Middle frontal gyrus (tissue), 1 donor: ENCODE data around the gene LANCL3.

Source experiments
- DNase-seq: peaks from one replicate; pipeline ENCODE4 v3.0.0-alpha.2; 2015; ENCODE audit warnings: low spot score; ENCODE audit errors: extremely low spot score

Gene LANCL3

DNA sequence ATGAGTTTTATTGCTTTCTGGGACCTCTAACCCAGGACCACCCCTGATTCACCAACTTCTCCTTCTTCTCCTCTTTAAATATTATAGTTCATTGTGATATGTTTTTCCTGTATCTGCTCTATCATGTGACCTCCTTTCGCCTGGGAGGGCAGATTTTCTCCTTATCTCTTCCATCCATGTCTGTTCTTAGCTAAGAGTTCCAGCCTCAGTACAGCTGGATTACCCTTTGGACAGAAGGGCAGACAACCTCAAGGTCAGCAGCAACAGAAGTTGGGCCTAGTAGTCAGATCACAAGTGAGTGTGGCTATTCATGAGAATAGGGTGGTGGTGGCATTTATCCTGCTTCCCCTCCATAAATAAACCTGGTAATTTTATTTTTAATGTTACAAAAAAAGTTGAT lies 108.4 kb downstream of the LANCL3 start:
- DNase-seq = no peak

GRCh38 chrX:37684426-37684825 lies 113.0 kb downstream of the LANCL3 start:
- DNase-seq = no peak

GRCh38 chrX:37684973-37685372 lies 113.5 kb downstream of the LANCL3 start:
- no peak for DNase-seq

GRCh38 chrX:37685381-37686359 lies 114.2 kb downstream of the LANCL3 start, which contains the start of gene XK:
Gene XK (plus strand): TSS chrX:37685791. CDS start chrX:37685962, 171 bp downstream.
- DNase-seq = no peak

DNA sequence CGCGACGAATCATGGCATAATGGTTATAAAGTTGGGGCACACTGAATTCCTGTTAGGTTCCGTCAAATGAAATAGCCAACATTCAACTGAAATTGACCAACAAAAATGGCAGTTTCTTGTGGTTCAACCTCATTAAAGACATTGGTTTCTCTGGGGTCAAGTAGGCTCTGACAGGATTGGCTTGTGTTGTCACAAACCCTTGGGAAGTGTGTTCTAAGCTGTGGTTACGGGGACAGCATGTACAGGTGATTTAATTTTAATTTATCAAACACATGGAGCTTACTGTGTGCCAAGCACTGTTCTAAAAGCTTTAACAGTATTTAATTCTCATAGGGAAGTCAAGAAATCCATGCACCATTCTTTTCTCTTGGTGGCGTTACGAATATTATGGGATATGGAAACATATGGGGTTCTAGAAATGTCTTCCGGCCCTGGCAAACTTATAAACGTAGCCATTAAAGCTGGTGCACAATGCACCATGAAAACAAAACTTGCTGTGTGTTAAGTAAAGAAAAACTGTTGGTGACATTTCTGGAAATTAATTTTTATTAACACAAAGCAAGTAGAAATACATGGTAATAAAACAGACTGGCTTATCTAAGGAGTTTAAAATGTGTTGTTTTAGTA lies 115.0 kb downstream of the LANCL3 start:
- no peak for DNase-seq

DNA sequence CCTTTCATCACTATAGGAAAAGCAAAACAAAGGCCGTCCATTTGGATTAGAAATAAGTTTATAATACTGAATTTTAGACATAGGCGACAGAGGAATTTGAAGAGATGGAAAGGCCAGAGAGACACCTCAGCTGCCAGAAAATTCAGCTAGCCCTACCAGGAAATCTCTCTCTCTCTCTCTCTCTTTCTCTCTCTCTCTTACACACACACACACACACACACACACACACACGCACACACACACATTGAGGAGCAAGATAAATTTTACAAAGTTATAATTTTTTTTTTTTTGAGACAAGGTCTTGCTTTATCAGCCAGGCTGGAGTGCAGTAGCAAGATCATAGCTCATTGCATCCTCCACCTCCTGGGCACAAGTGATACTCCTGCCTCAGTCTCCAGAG lies 115.5 kb downstream of the LANCL3 start:
- no peak for DNase-seq

DNA sequence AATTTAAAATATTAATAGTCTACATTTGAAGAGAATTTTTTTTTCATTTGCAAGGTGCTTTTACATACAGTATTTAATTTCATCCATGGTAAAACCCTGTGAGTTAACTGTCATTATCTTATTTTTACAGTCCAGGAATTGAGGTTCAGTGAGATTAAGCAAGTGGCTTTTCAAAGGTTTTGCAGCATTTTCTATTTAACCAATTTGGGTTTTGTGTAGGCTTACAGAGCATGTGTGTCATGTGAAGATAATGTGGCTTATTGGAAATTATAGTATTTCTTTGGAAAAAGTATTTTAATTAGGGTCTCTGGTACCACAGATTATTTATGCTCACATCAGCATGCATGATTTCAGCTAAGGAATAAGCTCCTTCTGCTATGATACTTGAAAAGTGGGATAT lies 118.7 kb downstream of the LANCL3 start:
- DNase-seq = no peak

DNA sequence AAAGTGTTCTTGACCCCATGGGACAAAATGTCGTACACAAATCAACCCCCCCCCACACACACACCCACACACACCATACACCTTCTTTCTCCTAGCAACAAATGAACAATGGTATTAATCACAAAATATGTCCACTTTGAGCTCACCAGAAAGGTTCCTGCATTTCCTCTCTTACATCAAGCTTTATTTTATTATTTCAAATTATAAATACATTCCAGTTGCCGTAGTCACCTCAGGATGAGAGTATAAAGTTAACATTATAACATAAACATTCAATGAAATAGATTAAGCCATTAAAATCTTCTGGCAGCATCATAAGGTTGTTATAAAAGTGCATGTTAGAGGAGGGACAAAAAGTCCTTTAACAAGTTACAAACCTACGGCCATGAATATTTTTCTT lies 121.5 kb downstream of the LANCL3 start:
- DNase-seq = no peak

DNA sequence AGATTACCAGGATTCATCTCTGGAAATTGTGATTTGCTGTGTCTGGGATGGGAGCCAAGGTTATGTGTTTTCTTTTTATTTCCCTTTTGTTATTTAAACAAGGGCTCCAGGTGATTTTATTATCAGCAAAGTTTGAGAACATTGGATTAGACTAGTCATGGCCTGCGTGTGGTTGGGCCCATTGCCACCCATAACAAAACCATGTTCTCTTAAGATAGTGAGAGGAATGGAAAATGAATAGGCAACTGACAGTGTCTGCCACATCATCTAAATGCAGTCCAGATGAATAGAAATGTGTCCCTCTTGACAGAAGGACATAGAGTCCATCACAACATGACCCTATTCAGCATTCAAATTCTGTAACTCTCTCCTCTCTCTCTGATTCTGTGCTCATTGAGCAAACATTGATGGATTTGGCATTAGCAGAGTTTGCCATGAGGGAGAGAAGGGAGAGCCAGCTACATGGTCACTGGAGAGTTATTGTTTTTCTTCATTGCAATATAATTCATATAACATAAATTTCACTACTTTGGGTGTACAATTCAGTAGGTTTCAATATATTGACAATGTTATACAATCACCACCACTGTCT lies 125.8 kb downstream of the LANCL3 start:
- no peak for DNase-seq

- DNase-seq = no peak
Measured at GRCh38 chrX:37701588-37701987, 130.1 kb downstream of the LANCL3 start.

DNA sequence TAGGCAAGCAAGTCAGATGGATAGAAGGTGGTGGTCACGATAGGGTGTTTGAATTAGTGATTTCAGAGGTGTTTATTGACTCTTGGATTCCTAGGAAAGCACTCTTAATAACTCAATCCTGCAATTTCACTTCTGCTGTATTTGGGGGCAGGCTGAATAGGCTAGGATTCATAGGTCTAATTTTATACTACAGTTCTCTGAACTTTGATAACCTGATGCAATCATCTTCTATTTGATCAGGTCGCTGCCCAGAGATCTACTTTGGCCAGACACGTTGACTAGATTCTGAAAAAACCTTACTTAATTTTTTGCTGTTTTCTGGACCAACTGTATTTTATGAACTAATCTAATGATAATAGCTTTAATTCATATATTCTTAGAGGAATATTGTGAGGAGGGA lies 140.5 kb downstream of the LANCL3 start:
- no peak for DNase-seq

DNA sequence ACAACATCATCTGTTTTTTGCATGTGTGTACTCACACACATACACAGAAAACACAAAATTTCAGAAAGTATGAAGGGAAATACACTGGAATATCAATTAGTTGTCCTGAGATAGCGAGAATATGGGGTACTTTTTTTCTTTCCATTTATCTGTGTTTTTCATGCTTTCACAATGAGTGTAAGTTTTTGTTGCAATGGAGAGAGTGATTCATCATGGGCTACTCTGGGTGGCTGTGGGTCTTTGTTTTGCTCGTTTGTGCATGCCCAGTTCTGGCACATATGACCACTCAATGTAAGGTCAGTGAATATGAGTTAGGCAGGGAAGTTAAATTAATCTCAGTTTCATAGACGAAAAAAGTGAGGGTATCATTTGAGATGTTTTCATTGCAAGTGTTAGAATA lies 141.0 kb downstream of the LANCL3 start:
- DNase-seq = no peak

- no peak for DNase-seq
Measured at GRCh38 chrX:37714479-37714878, 143.0 kb downstream of the LANCL3 start.

- DNase-seq = no peak
Measured at GRCh38 chrX:37716602-37717001, 145.1 kb downstream of the LANCL3 start.

GRCh38 chrX:37717708-37718107 lies 146.2 kb downstream of the LANCL3 start:
- DNase-seq = no peak

DNA sequence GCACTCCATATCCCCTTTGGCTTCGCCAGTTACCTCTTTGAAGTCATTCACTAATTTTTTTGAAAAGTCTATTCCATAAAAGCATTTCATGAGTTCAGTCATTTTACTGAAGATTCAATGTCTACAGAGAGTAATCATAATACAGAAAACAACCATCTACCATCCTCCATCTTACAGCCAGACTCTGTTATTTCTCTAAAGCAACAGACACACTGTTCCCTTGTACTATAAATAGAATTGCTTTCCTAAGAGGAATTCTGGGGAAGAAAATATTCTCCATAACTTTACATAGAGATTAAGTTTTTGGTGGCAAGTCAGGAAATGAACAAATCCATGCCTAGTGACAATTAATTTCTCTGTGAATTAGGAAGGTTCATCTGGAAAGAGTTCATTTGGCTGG lies 151.1 kb downstream of the LANCL3 start:
- no peak for DNase-seq

- DNase-seq = no peak
Measured at GRCh38 chrX:37726346-37726745, 154.9 kb downstream of the LANCL3 start.
